GM12892 (cell line): Measurements from ENCODE around the gene SERPINC1.

Experiments used
- POLR2A ChIP-seq: IDR thresholded peaks from 2 replicates; pipeline ENCODE4 v1.6.1; 2011; ENCODE audit warnings: low read depth, low read length, control low read depth
- TAF1 ChIP-seq: IDR thresholded peaks from 2 replicates; pipeline ENCODE4 v1.6.1; 2011; ENCODE audit warnings: low read depth, mild to moderate bottlenecking, control low read depth, low read length, borderline replicate concordance

DNA sequence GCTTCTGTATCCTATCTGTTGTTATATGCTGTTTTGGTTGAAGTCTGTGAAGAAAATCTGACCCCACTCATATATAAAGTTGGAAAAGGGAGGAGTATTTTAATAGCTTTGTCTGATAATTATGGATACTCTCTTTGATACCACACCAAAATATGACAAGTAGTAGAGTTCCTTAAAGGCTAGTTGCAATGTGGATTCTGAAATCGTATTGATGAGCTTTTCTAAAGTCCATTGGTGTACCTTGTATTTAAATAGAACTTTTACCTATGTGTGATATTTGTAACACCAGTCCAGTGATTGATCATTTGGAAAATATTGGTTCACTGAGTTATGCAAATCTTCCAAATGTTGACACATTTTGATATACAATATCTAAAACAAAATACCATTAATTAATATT is 57.1 kb downstream of the SERPINC1 start:
- TF ChIP-seq POLR2A (no peak), TAF1 (no peak)
